Brain microvascular endothelial cell (primary cell): Measurements from ENCODE around the gene ANKRD39.

ENCODE experiments used
- DNase-seq: peaks from one replicate; pipeline ENCODE4 v3.0.0-alpha.2; 2020
- H3K27ac ChIP-seq: fragments of 250-450 bp; sonication (Bioruptor Pico); 2 replicates; pipeline ENCODE4 v1.5.1; 2020; ENCODE audit warnings: mild to moderate bottlenecking, moderate library complexity
- H3K27me3 ChIP-seq: fragments of 250-450 bp; sonication (Bioruptor Pico); replicated peaks from 2 replicates; pipeline ENCODE4 v1.5.1; 2020; ENCODE audit warnings: mild to moderate bottlenecking
- H3K36me3 ChIP-seq: fragments of 250-450 bp; sonication (Bioruptor Pico); replicated peaks from 2 replicates; pipeline ENCODE4 v1.5.1; 2020; ENCODE audit warnings: mild to moderate bottlenecking
- H3K4me3 ChIP-seq: 2 replicates; pipeline ENCODE4 v1.5.1; 2011; ENCODE audit warnings: low read depth, mild to moderate bottlenecking, control low read depth, low read length, moderate library complexity
- CTCF ChIP-seq: IDR thresholded peaks from 2 replicates; pipeline ENCODE4 v1.5.1; 2011; ENCODE audit warnings: low read depth, mild to moderate bottlenecking, moderate library complexity, low read length, control low read depth, inconsistent platforms; ENCODE audit errors: missing control alignments
- in situ Hi-C: cut with HindIII; loops from 2 replicates; pipeline ENCODE4 v1.10.0; 2017; ENCODE audit warnings: low sequenced_read_pairs, low pct_ligation_motif_present

ANKRD39 gene

GRCh38 chr2:96875498-96876268 lies 17.9 kb upstream of the ANKRD39 start:
- DNase-seq = no peak
- in situ Hi-C loops = no loop called here
- H3K36me3 ChIP-seq = no peaks in the 10 kb centered on the region
- no peaks in the 10 kb centered on the region for H3K27me3 ChIP-seq
- H3K27ac ChIP-seq = no peak overlapping the region
- no peak for TF ChIP-seq CTCF
- H3K4me3 ChIP-seq = no peak overlapping the region

- H3K27ac ChIP-seq = no peak overlapping the region
- H3K27me3 ChIP-seq = no peaks in the 10 kb centered on the region
Observed at GRCh38 chr2:96874198-96874831, 16.5 kb upstream of the ANKRD39 start.

GRCh38 chr2:96873651-96874096 lies 15.9 kb upstream of the ANKRD39 start:
- no peak for DNase-seq
- in situ Hi-C loops = no loop called here
- Histone ChIP-seq H3K36me3 (no peaks in the 10 kb centered on the region), H3K27me3 (no peaks in the 10 kb centered on the region), H3K27ac (no peak overlapping the region), H3K4me3 (no peak overlapping the region)
- no peak for TF ChIP-seq CTCF

More at GRCh38 chr2:96874198-96874831, 16.5 kb upstream of the ANKRD39 start:
- in situ Hi-C loops = no loop called here
- DNase-seq = no peak
- no peak for TF ChIP-seq CTCF
- Histone ChIP-seq H3K36me3 (no peaks in the 10 kb centered on the region), H3K4me3 (no peak overlapping the region)

- no peaks in the 10 kb centered on the region for H3K36me3 ChIP-seq
- DNase-seq = peak; percentile 40
- TF ChIP-seq CTCF = no peak
- no peak overlapping the region for H3K4me3 ChIP-seq
- no peak overlapping the region for H3K27ac ChIP-seq
- H3K27me3 ChIP-seq = no peaks in the 10 kb centered on the region
- in situ Hi-C loops = no loop called here
Observed at GRCh38 chr2:96872591-96873349, 15.0 kb upstream of the ANKRD39 start.

GRCh38 chr2:96870626-96871255 lies 12.9 kb upstream of the ANKRD39 start:
- peaks cover 14% of the 10 kb centered on the region for H3K36me3 ChIP-seq
- H3K27me3 ChIP-seq = no peaks in the 10 kb centered on the region
- no peak overlapping the region for H3K27ac ChIP-seq
- no peak for TF ChIP-seq CTCF
- DNase-seq = no peak
- in situ Hi-C loops = no loop called here
- peak overlapping the region; percentile 85 for H3K4me3 ChIP-seq
